CD14-positive monocyte (primary cell): ENCODE data around the gene PIM3. TPM values are rescaled to one million over a fixed set of nuclear protein-coding genes. Genes with fewer than 3 reads are reported as not detected.
A peak's percentile ranks its signal among the peaks of the same experiment; 100 is the strongest.

Experiments
- DNase-seq, 3 donors: peaks; one replicate each; pipeline ENCODE4 v3.0.0-alpha.2; 2011 to 2022
- H2AFZ ChIP-seq: 2 replicates; pipeline ENCODE4 v1.6.0; 2012; ENCODE audit warnings: mild to moderate bottlenecking, low read depth, low read length, inconsistent platforms; ENCODE audit not compliant: insufficient read depth, poor library complexity, severe bottlenecking
- H3K27ac ChIP-seq, 2 donors: 1 replicate in 1 of 2; 2 replicates in 1 of 2; pipeline ENCODE4 v1.5.1; 2012 to 2013; ENCODE audit warnings: low read length in 2 of 2, control low read depth in 1 of 2, inconsistent platforms in 1 of 2, low read depth in 1 of 2, mild to moderate bottlenecking in 1 of 2
- H3K27me3 ChIP-seq, 2 donors: one replicate each; pipeline versions ENCODE4 v1.6.0 to v1.6.1; 2011 to 2013; ENCODE audit warnings: low read length in 2 of 2; ENCODE audit not compliant: control insufficient read depth in 2 of 2, insufficient read depth in 2 of 2
- H3K36me3 ChIP-seq, 2 donors: replicated peaks in 1 of 2; 1 replicate in 1 of 2; 2 replicates in 1 of 2; pipeline versions ENCODE4 v1.5.1 to v1.6.1; 2012 to 2013; ENCODE audit warnings: low read length in 2 of 2, control low read depth in 1 of 2, inconsistent platforms in 1 of 2, mild to moderate bottlenecking in 1 of 2; ENCODE audit not compliant: insufficient read depth in 2 of 2, control insufficient read depth in 1 of 2
- H3K4me1 ChIP-seq, 2 donors: 1 replicate in 1 of 2; 2 replicates in 1 of 2; pipeline versions ENCODE4 v1.5.1 to v1.6.1; 2012 to 2013; ENCODE audit warnings: low read length in 2 of 2, control low read depth in 1 of 2, inconsistent platforms in 1 of 2, mild to moderate bottlenecking in 1 of 2, moderate library complexity in 1 of 2; ENCODE audit not compliant: insufficient read depth in 2 of 2, control insufficient read depth in 1 of 2
- H3K4me2 ChIP-seq: replicated peaks from 2 replicates; pipeline ENCODE3; 2012; ENCODE audit warnings: low read length, moderate library complexity, mild to moderate bottlenecking; ENCODE audit not compliant: poor library complexity, severe bottlenecking; ENCODE audit errors: extremely low read depth
- H3K4me3 ChIP-seq, 3 experiments: fragments of 200-600 bp in 1 of 3; sonication (generic) in 1 of 3; replicated peaks in 1 of 3; 1 replicate in 2 of 3; 2 replicates in 1 of 3; pipeline ENCODE4 v1.5.1; 2011 to 2013; ENCODE audit warnings: low read length in 3 of 3, mild to moderate bottlenecking in 3 of 3, control low read depth in 2 of 3, low read depth in 2 of 3, inconsistent platforms in 1 of 3, moderate library complexity in 1 of 3
- H3K79me2 ChIP-seq: 2 replicates; pipeline ENCODE4 v1.6.0; 2012; ENCODE audit warnings: mild to moderate bottlenecking, control low read depth, inconsistent platforms, low read length, moderate library complexity; ENCODE audit not compliant: insufficient read depth
- H3K9ac ChIP-seq: 2 replicates; pipeline ENCODE4 v1.6.0; 2017; ENCODE audit warnings: low read length, mild to moderate bottlenecking; ENCODE audit not compliant: insufficient read depth, poor library complexity, severe bottlenecking
- H3K9me3 ChIP-seq, 2 donors: replicated peaks in 1 of 2; 1 replicate in 1 of 2; 2 replicates in 1 of 2; pipeline versions ENCODE4 v1.5.1 to v1.6.1; 2012 to 2013; ENCODE audit warnings: low read length in 2 of 2, control low read depth in 1 of 2; ENCODE audit not compliant: control insufficient read depth in 1 of 2, insufficient read depth in 1 of 2
- H4K20me1 ChIP-seq: 2 replicates; pipeline ENCODE4 v1.6.0; 2012; ENCODE audit warnings: mild to moderate bottlenecking, low read length, control low read depth, moderate library complexity; ENCODE audit not compliant: insufficient read depth
- H3K27ac Mint-ChIP-seq, 7 donors: one replicate each; pipeline ENCODE4 v1.8.0; 2020; ENCODE audit warnings: mild to moderate bottlenecking in 7 of 7, mixed read lengths in 7 of 7, moderate library complexity in 6 of 7, inconsistent platforms in 2 of 7
- H3K27me3 Mint-ChIP-seq, 3 donors: one replicate each; pipeline ENCODE4 v1.8.0; 2021 to 2022; ENCODE audit warnings: low read depth in 3 of 3, mild to moderate bottlenecking in 3 of 3, mixed read lengths in 3 of 3, moderate library complexity in 3 of 3, inconsistent platforms in 1 of 3
- H3K36me3 Mint-ChIP-seq, 2 donors: one replicate each; pipeline ENCODE4 v1.8.0; 2020; ENCODE audit warnings: mixed read lengths in 2 of 2, inconsistent platforms in 1 of 2, mild to moderate bottlenecking in 1 of 2
- H3K4me1 Mint-ChIP-seq: one replicate; pipeline ENCODE4 v1.8.0; 2020; ENCODE audit warnings: mild to moderate bottlenecking, mixed read lengths
- H3K4me3 Mint-ChIP-seq, 2 donors: one replicate each; pipeline ENCODE4 v1.8.0; 2020; ENCODE audit warnings: mild to moderate bottlenecking in 2 of 2, mixed read lengths in 2 of 2, moderate library complexity in 1 of 2
- H3K9me3 Mint-ChIP-seq, 7 donors: one replicate each; pipeline ENCODE4 v1.8.0; 2020 to 2022; ENCODE audit warnings: mixed read lengths in 7 of 7, mild to moderate bottlenecking in 6 of 7, moderate library complexity in 6 of 7, inconsistent platforms in 2 of 7
- CTCF ChIP-seq: fragments of 200-600 bp; IDR thresholded peaks from one replicate; pipeline ENCODE4 v1.8.0; 2022; ENCODE audit warnings: antibody characterized with exemption, mild to moderate bottlenecking
- WGBS: methylation state at CpG from one replicate; pipeline ENCODE4 v1.1.5; 2013; ENCODE audit warnings: missing lambda C conversion rate; ENCODE audit not compliant: insufficient coverage; 5-methylcytosine and 5-hydroxymethylcytosine counted together
- intact Hi-C, 2 donors: fragments of 100-400 bp; cut with micrococcal nuclease; formaldehyde crosslinking; loops; one replicate each; pipeline versions ENCODE4 v1.15.0 to v1.15.1; 2023
- polyA plus RNA-seq, 3 donors: library from polyadenylated mRNA; depleted of rRNA in 1 of 3; unstranded in 2 of 3; stranded (reverse) in 1 of 3; fragments of 300-500 nt in 2 of 3; fragments of >200 nt in 1 of 3; fragmentation: Illumina TruSeq in 2 of 3; gene quantifications; 1 replicate in 2 of 3; 2 replicates in 1 of 3; pipeline ENCODE4 v1.2.3, GENCODE V29; 2012 to 2021

The PIM3 gene
- polyA plus RNA-seq, 3 donors: 38.8 to 135 (median 40.4) TPM

DNA sequence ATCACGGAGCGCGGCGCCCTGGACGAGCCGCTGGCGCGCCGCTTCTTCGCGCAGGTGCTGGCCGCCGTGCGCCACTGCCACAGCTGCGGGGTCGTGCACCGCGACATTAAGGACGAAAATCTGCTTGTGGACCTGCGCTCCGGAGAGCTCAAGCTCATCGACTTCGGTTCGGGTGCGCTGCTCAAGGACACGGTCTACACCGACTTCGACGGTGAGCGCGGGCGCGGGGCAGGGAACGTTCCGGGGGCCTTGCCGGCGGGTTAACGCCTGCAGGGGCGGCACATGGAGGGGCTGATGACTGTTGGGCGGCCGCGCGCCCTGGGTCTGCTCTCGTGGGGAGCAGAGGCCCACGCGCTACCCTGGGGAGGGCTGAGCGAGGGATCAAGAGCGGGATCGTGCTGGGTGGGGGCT is 1.0 kb downstream of the PIM3 start:
- peak overlapping the region; percentile 89 to 95 (median 91) for H3K27ac Mint-ChIP-seq
- under 1% methylated on average over 49 of the region's 49 CpGs for WGBS
- H3K27me3 ChIP-seq: no peaks in the 10 kb centered on the region
- H3K4me3 Mint-ChIP-seq: peak overlapping the region; percentile 90 to 95
- peak overlapping the region; percentile 80 to 97 (median 94) for H3K4me3 ChIP-seq
- H3K79me2 ChIP-seq: peaks cover 48% of the 10 kb centered on the region
- DNase-seq: no peak
- H3K9me3 ChIP-seq: no peaks in the 10 kb centered on the region
- intact Hi-C loops: loop anchor here in 1 of 2 donors (10.0 kb wide), 1 partner anchor 343 kb away; the partner anchor contains the start of gene PLXNB2
- H4K20me1 ChIP-seq: peaks cover 55% of the 10 kb centered on the region
- H2AFZ ChIP-seq: no peak overlapping the region
- peaks cover 26 to 27% of the 10 kb centered on the region in 2 donors for H3K36me3 ChIP-seq
- H3K4me1 Mint-ChIP-seq: peaks cover 46% of the 10 kb centered on the region
- no peaks in the 10 kb centered on the region for H3K27me3 Mint-ChIP-seq
- H3K4me1 ChIP-seq: peaks cover 50 to 56% of the 10 kb centered on the region in 2 donors
- peak overlapping the region; percentile 100 for H3K9ac ChIP-seq
- peak overlapping the region; percentile 88 for H3K4me2 ChIP-seq
- peaks cover 15 to 35% of the 10 kb centered on the region in 2 donors for H3K36me3 Mint-ChIP-seq
- no peak for TF ChIP-seq CTCF
- H3K27ac ChIP-seq: peak overlapping the region; percentile 91 to 99
- no peaks in the 10 kb centered on the region for H3K9me3 Mint-ChIP-seq

GRCh38 chr22:49962012-49962750 is 1.6 kb downstream of the PIM3 start:
- H3K4me2 ChIP-seq: peak overlapping the region; percentile 88
- peaks cover 61% of the 10 kb centered on the region for H4K20me1 ChIP-seq
- no peaks in the 10 kb centered on the region for H3K9me3 ChIP-seq
- peaks cover 26 to 27% of the 10 kb centered on the region in 2 donors for H3K36me3 ChIP-seq
- Mint-ChIP-seq H3K4me3 (peak overlapping the region; percentile 90 to 95), H3K27ac (peak overlapping the region; percentile 89 to 95 (median 91)), H3K9me3 (no peaks in the 10 kb centered on the region), H3K4me1 (peaks cover 49% of the 10 kb centered on the region), H3K36me3 (peaks cover 15 to 35% of the 10 kb centered on the region in 2 donors), H3K27me3 (no peaks in the 10 kb centered on the region)
- no peak overlapping the region for H2AFZ ChIP-seq
- WGBS: under 1% methylated on average over 52 of the region's 70 CpGs
- H3K4me3 ChIP-seq: peak overlapping the region; percentile 80 to 97 (median 94)
- H3K4me1 ChIP-seq: peaks cover 56 to 62% of the 10 kb centered on the region in 2 donors
- intact Hi-C loops: loop anchor here in 1 of 2 donors (10.0 kb wide), 1 partner anchor 343 kb away; the partner anchor contains the start of gene PLXNB2
- DNase-seq: peak; percentile 85 to 95 (median 91)
- H3K27ac ChIP-seq: peak overlapping the region; percentile 91 to 99
- no peaks in the 10 kb centered on the region for H3K27me3 ChIP-seq
- peak overlapping the region; percentile 100 for H3K9ac ChIP-seq
- peaks cover 48% of the 10 kb centered on the region for H3K79me2 ChIP-seq
- no peak for TF ChIP-seq CTCF
